CD4-positive, alpha-beta T cell treated with Interleukin-15 for 4 hours (primary cell): Measurements from ENCODE around the gene CFAP65.

Experiments
- DNase-seq: peaks from one replicate; pipeline ENCODE4 v3.0.0-alpha.2; 2020; ENCODE audit warnings: low spot score

The CFAP65 gene

GRCh38 chr2:218962859-218963492, 78.3 kb downstream of the CFAP65 start:
- peak; percentile 36 for DNase-seq

DNA sequence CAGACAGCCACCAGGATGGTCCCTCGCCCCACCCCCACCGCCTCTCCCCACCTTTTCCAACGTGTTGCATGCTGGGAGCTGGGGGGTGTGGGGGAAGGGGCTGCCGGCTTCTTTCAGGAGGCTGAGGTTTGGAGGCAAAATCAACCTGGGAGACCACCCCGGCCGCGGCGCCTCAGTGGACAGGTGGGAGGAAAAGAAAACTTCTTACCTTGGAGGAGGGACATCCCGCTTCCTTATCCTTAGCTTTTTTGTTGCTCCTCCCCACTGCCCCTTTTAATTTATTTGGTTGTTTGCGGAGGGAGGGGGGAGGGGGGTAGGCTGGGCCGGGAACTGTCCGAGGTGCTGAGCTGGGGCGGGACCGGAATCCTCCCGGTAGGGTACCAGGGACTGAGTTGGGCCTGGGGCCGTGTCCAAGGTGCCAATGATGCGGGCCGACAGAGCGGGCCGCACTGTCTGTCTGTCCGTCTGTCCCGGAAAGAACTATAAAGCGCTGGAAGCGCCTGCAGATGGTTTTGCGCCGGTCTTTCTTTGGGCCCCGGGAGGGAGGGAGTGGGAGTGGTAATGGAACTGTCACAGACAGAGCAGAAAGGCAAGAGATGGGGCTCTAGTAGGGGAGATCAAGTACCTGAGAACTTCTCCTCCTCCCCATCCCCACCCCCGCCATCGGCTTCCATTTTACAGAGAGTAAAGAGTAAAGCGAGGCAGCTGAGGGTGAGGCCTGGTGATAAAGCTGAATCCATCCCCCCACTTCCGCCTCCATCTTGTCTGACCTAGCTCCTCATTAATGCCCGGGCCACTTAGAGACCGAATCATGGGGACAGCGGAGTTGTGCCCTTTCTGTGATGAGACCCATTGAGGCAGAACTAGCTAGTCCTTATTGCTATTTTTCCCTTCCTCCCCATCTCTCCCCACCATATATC, 79.4 kb downstream of the CFAP65 start:
- no peak for DNase-seq

DNA sequence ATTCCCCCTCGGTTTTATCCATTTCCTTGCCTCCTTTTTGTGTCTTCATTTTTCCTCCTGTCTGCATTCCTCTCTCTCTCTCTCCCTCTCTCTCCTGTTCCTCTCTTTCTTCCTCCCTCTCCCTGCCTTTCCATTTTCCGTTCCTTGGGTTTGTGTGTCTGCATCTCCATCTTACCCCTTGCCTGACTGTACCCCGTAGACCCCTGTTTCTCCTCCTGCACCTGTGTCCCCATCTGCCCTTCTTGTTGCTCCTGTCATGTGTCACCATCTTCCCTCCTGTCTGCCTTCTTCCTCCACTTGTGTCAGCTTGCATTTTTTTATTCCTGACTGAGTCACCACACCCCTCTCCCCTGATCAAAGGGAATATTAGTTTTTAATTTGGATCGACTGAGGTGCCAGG, 80.1 kb downstream of the CFAP65 start:
- no peak for DNase-seq

DNA sequence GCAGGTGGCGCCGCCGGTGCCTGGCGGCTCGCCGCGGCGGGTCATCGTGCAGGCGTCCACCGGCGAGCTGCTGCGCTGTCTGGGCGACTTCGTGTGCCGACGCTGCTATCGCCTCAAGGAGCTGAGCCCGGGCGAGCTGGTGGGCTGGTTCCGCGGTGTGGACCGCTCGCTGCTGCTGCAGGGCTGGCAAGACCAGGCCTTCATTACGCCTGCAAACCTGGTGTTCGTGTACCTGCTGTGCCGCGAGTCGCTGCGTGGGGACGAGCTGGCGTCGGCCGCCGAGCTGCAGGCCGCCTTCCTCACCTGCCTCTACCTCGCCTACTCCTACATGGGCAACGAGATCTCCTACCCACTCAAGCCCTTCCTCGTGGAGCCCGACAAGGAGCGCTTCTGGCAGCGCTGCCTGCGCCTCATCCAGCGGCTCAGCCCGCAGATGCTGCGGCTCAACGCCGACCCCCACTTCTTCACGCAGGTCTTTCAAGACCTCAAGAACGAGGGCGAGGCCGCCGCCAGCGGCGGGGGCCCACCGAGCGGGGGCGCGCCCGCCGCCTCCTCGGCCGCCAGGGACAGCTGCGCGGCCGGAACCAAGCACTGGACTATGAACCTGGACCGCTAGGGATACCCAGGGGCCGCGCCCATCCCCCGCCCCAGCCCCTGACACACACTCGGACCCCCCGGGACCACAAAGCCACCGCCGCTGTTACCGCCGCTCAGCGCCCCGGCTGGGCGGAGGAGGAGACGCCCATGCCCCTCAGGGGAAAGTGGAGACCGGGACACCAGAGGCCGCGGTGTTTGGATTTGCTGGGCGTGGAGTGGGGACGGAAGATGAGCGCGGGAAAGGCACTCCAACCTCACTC, 80.8 kb downstream of the CFAP65 start:
- no peak for DNase-seq

DNA sequence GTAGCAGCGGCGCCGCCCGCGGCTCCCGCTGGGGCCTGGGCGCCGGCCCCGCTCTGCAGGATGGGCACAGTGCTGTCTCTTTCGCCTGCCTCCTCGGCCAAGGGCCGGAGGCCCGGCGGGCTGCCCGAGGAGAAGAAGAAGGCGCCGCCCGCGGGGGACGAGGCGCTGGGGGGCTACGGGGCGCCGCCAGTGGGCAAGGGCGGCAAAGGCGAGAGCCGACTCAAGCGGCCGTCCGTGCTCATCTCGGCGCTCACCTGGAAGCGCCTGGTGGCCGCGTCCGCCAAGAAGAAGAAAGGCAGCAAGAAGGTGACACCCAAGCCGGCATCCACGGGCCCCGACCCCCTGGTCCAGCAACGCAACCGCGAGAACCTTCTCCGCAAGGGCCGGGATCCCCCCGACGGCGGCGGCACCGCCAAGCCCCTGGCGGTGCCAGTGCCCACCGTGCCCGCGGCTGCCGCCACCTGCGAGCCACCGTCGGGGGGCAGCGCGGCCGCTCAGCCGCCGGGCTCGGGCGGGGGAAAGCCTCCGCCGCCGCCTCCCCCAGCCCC, 81.5 kb downstream of the CFAP65 start:
- DNase-seq = no peak

GRCh38 chr2:218959141-218959731, 82.1 kb downstream of the CFAP65 start, which contains the start of gene CDK5R2:
Gene CDK5R2, plus strand, starts transcription at chr2:218959666. Its CDS starts 155 bp downstream, at chr2:218959821.
- peak; percentile 62 for DNase-seq

GRCh38 chr2:218958276-218958675, 83.0 kb downstream of the CFAP65 start:
- DNase-seq = no peak

DNA sequence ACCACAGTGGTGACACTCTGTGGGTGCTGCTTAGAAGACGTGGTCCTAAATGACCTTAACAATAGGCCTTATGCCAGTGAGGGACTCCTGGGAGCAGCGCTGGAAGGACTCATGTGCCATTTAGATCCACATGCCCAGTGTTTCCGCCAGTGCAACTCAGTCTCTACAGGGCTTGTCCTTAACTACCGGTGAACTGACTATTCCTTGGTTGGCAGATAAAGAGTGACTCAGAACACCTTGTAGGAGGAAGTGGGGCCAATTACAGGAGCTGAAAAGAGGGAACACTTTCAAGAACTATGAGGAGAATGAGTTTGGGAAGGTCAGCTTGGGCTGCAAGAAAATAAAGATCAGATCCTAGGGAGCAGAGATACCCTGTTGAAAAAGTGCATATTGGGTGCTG, 83.6 kb downstream of the CFAP65 start:
- DNase-seq = no peak

- DNase-seq = no peak
These were observed 85.3 kb downstream of the CFAP65 start for GRCh38 chr2:218956039-218956438.

GRCh38 chr2:218954541-218955300, 86.6 kb downstream of the CFAP65 start:
- DNase-seq = no peak

GRCh38 chr2:218953366-218953954, 87.9 kb downstream of the CFAP65 start:
- no peak for DNase-seq
